Measurements from ENCODE around the gene MYOM3. TPM values are rescaled to one million over a fixed set of nuclear protein-coding genes. Genes with fewer than 3 reads are reported as not detected.

The MYOM3 gene
- 5.8 to 7.1 TPM (median 6.7 TPM) in 5 replicates for total RNA-seq (2022; extraction: Qiagen RNA extraction; ENCODE audit: low read depth)

DNA sequence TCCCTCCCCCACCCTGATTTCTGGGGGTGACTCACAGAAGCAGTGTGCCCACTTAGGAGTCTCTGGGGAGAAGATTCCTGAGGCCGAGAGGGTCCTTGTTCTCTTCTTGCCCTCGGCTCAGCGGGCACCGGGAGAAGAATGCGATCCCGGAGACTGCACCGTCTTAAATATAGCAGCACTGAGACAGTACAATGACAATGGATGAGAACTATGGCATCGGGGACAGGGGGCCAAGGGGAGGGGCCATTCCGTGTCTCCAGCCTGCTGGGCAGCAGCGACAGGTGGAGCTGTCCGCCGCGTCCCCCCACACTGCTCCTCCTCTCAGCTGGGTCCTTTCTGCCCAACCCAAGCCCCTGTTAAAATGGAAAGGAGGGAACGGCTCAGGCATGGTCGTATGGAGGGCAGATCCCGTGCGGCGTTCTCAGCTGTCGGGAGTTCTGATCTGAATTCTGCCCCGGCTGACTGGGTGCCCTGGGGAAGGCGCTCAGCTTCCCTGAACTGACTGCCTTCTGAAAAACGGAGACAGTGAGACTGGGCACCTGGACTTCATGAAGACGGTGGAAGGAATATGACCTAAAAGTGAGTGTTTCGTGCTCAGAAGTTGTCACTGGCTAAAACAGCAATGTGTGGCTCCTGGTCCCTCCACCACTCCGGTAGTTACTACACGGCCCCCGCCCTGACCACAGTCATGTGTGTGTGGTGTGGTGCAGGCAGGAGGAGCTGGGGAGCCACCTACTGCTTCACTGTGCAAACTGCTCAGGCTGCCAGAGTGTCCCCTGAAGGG is at the start of gene MYOM3:
MYOM3 (minus strand) TSS at position 140 of the 784 bp plus-strand sequence. CDS start 3,499 bp downstream, outside the sequence.

DNA sequence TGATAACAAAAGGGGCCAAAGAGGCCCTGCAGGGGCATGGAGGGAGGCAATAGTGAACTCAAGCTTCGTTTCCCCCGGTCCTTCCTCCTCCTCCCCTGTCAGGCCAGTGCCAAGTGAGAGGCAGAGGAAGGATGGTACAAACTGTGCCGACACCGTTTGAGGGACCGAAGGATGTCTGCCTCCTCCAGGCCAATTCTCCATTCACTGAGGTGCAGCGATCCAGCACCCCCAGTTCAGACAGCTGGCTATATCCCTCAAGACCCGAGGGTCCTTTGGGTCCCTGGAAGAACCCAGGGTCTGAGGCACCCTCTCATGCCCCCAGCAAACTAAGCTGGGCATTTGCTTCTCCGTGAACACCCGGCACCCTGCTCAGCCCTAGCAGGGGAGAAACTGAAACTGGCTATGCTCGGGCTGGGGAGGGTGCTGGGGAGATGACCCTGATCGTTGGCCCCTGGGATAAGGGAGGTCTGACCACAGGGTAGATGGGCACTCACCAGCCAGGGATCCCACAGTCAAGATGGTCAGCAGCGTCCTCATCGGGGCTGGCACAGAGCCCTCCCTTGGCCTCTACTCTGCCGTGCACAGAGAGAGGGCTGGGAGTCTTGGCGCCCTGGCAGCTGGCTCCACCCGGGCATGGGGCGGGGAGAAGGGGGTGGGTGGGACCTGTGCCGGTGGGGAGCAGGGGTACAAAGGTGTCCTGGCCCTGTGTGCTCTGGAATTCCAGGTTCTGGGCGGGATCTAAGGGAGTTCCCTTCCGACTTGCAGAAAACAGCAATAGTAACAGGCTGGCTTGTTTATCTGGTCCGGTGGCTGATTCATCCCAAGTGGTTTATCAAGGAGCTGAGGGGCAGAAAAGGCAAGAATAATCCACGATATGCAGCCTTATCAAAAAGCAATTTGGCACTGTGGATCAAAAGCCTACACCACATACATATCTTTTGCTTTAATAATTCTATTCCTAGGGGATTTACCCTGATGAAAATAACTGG is 30.9 kb upstream of the MYOM3 start, which contains the start of gene IL22RA1:
IL22RA1 (minus strand) TSS at position 595 of the 989 bp plus-strand sequence; CDS start at position 537, 58 bp downstream.

Other genes starting within 250 kb of the MYOM3 start
- 9.5 to 11.2 TPM (median 10.1 TPM) in 5 replicates for gene FUCA1, start 243.8 kb downstream of the MYOM3 start, total RNA-seq (2022; extraction: Qiagen RNA extraction; ENCODE audit: low read depth)
- gene CNR2, start 198.8 kb downstream of the MYOM3 start, total RNA-seq (2022; extraction: Qiagen RNA extraction; ENCODE audit: low read depth): 0.02 TPM in 1 of 5 replicates, not detected in the others
- 28.1 to 41.7 TPM (median 32.4 TPM) in 5 replicates for gene PNRC2, start 152.3 kb downstream of the MYOM3 start, total RNA-seq (2022; extraction: Qiagen RNA extraction; ENCODE audit: low read depth)
- 73.2 to 91.3 TPM (median 88.1 TPM) in 5 replicates for gene SRSF10, start 131.8 kb downstream of the MYOM3 start, total RNA-seq (2022; extraction: Qiagen RNA extraction; ENCODE audit: low read depth)
- gene IL22RA1, start 31.0 kb upstream of the MYOM3 start, total RNA-seq (2022; extraction: Qiagen RNA extraction; ENCODE audit: low read depth): 8.0 to 9.6 TPM (median 8.4 TPM) in 5 replicates
- gene IFNLR1, start 75.2 kb upstream of the MYOM3 start, total RNA-seq (2022; extraction: Qiagen RNA extraction; ENCODE audit: low read depth): 0.99 to 1.6 TPM (median 1.2 TPM) in 5 replicates
- gene GRHL3, start 207.2 kb upstream of the MYOM3 start, total RNA-seq (2022; extraction: Qiagen RNA extraction; ENCODE audit: low read depth): 0.83 to 1.1 TPM (median 0.99 TPM) in 5 replicates